NCI-H2081 (cell line): ENCODE results near the gene YJEFN3.

Source experiments
- DNase-seq, 2 experiments: peaks; one replicate each; lab custom pipeline; 2025; lab: John Stamatoyannopoulos, UW

The YJEFN3 gene

GRCh38 chr19:19554074-19555023, 25.6 kb downstream of the YJEFN3 start:
- DNase-seq: no peak

- no peak for DNase-seq
Measured at GRCh38 chr19:19558055-19558454, 29.3 kb downstream of the YJEFN3 start.

- DNase-seq: no peak
Measured at GRCh38 chr19:19558636-19559035, 29.9 kb downstream of the YJEFN3 start.

GRCh38 chr19:19559931-19560330, 31.2 kb downstream of the YJEFN3 start:
- no peak for DNase-seq

- DNase-seq: no peak
Measured at GRCh38 chr19:19561946-19562664, 33.4 kb downstream of the YJEFN3 start.

- no peak for DNase-seq
Measured at GRCh38 chr19:19562665-19563347, 34.1 kb downstream of the YJEFN3 start.

- no peak for DNase-seq
Measured at GRCh38 chr19:19563348-19563848, 34.7 kb downstream of the YJEFN3 start.

GRCh38 chr19:19566306-19566705, 37.6 kb downstream of the YJEFN3 start:
- DNase-seq: no peak

GRCh38 chr19:19567391-19567790, 38.7 kb downstream of the YJEFN3 start:
- DNase-seq: no peak

- no peak for DNase-seq
Measured at GRCh38 chr19:19568802-19569756, 40.4 kb downstream of the YJEFN3 start.

- DNase-seq: no peak
Measured at GRCh38 chr19:19570571-19570970, 41.9 kb downstream of the YJEFN3 start.

GRCh38 chr19:19571071-19571786, 42.5 kb downstream of the YJEFN3 start:
- DNase-seq: no peak

GRCh38 chr19:19575411-19575810, 46.7 kb downstream of the YJEFN3 start:
- DNase-seq: peak; percentile 72 to 84

GRCh38 chr19:19578252-19578651, 49.5 kb downstream of the YJEFN3 start:
- DNase-seq: peak; percentile 92 to 97

GRCh38 chr19:19579533-19580361, 51.0 kb downstream of the YJEFN3 start:
- DNase-seq: no peak

- no peak for DNase-seq
Measured at GRCh38 chr19:19580418-19580817, 51.7 kb downstream of the YJEFN3 start.

- no peak for DNase-seq
Measured at GRCh38 chr19:19581391-19581790, 52.7 kb downstream of the YJEFN3 start.

GRCh38 chr19:19582471-19582870, 53.8 kb downstream of the YJEFN3 start:
- DNase-seq: no peak

GRCh38 chr19:19584356-19584755, 55.6 kb downstream of the YJEFN3 start:
- DNase-seq: no peak
